ENCODE results near the gene ACAT2. TPM values are rescaled to one million over a fixed set of nuclear protein-coding genes. Genes with fewer than 3 reads are reported as not detected.

Gene ACAT2
- total and polyA plus RNA-seq, 2 donors (not counting 1 experiment from before 2014, with no cell fraction given): 6.5 to 31.1 TPM

- no peaks in the 10 kb centered on the region for H3K27me3 ChIP-seq (replicated peaks in 1 of 4; ENCODE audit: control extremely low read depth in 1 of 4, control insufficient read depth in 3 of 4, insufficient read depth in 4 of 4, low read length in 3 of 4)
- Mint-ChIP-seq H3K4me3 (no peak overlapping the region), H3K9me3 (ENCODE audit: insufficient read depth) (no peaks in the 10 kb centered on the region), H3K27me3 (no peaks in the 10 kb centered on the region), H3K4me1 (peaks cover 8% of the 10 kb centered on the region), H3K27ac (no peak overlapping the region)
- no peak overlapping the region for H2AFZ ChIP-seq (ENCODE audit: insufficient read depth, low read depth, low read length, poor library complexity, severe bottlenecking)
- H3K9ac ChIP-seq (ENCODE audit: low read length): no peak overlapping the region
- no peaks in the 10 kb centered on the region for H4K20me1 ChIP-seq (ENCODE audit: control insufficient read depth, insufficient read depth, low read length, poor library complexity, severe bottlenecking)
- intact Hi-C loops (cut with micrococcal nuclease): no loop called here
- H3K4me2 ChIP-seq (replicated peaks; ENCODE audit: low read depth, low read length, poor library complexity, severe bottlenecking): no peak overlapping the region
- H3K9me3 ChIP-seq (ENCODE audit: control extremely low read depth in 1 of 3, control insufficient read depth in 2 of 3, insufficient read depth in 1 of 3, low read length in 2 of 3): no peaks in the 10 kb centered on the region
- POLR2A ChIA-PET: no interaction called here
- H3K4me1 ChIP-seq (ENCODE audit: control insufficient read depth in 2 of 2, insufficient read depth in 2 of 2, low read length in 2 of 2): no peaks in the 10 kb centered on the region
- ATAC-seq (ENCODE audit: low read depth): no peak
- DNase-seq: no peak
- TF ChIP-seq, protein P1, sequence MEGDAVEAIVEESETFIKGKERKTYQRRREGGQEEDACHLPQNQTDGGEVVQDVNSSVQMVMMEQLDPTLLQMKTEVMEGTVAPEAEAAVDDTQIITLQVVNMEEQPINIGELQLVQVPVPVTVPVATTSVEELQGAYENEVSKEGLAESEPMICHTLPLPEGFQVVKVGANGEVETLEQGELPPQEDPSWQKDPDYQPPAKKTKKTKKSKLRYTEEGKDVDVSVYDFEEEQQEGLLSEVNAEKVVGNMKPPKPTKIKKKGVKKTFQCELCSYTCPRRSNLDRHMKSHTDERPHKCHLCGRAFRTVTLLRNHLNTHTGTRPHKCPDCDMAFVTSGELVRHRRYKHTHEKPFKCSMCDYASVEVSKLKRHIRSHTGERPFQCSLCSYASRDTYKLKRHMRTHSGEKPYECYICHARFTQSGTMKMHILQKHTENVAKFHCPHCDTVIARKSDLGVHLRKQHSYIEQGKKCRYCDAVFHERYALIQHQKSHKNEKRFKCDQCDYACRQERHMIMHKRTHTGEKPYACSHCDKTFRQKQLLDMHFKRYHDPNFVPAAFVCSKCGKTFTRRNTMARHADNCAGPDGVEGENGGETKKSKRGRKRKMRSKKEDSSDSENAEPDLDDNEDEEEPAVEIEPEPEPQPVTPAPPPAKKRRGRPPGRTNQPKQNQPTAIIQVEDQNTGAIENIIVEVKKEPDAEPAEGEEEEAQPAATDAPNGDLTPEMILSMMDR (IDR thresholded peaks at IDR 0.05): no peak
- TF ChIP-seq EZH2 (IDR thresholded peaks at IDR 0.05; ENCODE audit: borderline replicate concordance, insufficient read depth, low read depth, low read length, poor library complexity, severe bottlenecking): no peak
- no peak overlapping the region for H3K4me3 ChIP-seq (ENCODE audit: control extremely low read depth in 1 of 5, extremely low read depth in 1 of 5, insufficient read depth in 1 of 5, low read depth in 2 of 5, low read length in 4 of 5)
- WGBS (ENCODE audit: insufficient coverage): 67% methylated on average over 1 of the region's 4 CpGs
- CTCF ChIA-PET: no interaction called here
- H3K27ac ChIP-seq (ENCODE audit: low read length in 2 of 2): no peak overlapping the region
- no peaks in the 10 kb centered on the region for H3K79me2 ChIP-seq (ENCODE audit: control insufficient read depth, insufficient read depth, low read length)
- no peaks in the 10 kb centered on the region for H3K36me3 ChIP-seq (replicated peaks in 1 of 2; ENCODE audit: control extremely low read depth in 1 of 2, control insufficient read depth in 1 of 2, extremely low read depth in 1 of 2, insufficient read depth in 2 of 2, low read length in 1 of 2)
Observed at GRCh38 chr6:159809149-159809548, 47.3 kb downstream of the ACAT2 start.

DNA sequence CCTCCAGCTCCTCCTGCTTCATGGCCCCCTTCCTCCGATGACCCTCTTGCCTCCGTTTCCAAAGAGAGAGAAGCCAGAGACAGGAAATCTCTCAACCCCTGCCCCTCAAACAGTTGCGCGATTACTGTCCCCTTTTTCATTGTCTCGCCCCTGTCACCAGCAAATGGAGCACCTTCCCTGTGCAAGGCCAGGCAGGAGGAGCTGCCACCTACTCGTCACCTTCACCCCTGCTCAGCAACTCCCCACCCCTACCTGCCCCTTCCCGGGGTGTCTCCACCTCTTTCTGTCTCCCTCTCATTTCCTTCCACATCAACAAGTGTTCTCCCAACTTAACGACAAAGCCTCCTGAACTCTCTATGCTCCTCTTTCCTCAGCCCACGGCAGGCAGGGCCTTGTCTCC is 51.9 kb downstream of the ACAT2 start:
- CTCF ChIA-PET: interaction anchor here (0.5 kb wide), 1 partner anchor 200 kb away, joined by 4 read pairs; no protein-coding TSS in a partner anchor
- intact Hi-C loops (cut with micrococcal nuclease): no loop called here
- POLR2A ChIA-PET: no interaction called here
- no peak overlapping the region for H3K4me2 ChIP-seq (replicated peaks; ENCODE audit: low read depth, low read length, poor library complexity, severe bottlenecking)
- Mint-ChIP-seq H3K27me3 (no peaks in the 10 kb centered on the region), H3K4me1 (peaks cover 8% of the 10 kb centered on the region), H3K27ac (no peak overlapping the region), H3K4me3 (no peak overlapping the region), H3K9me3 (ENCODE audit: insufficient read depth) (no peaks in the 10 kb centered on the region)
- no peak for DNase-seq
- 88% methylated on average over 9 of the region's 9 CpGs for WGBS (ENCODE audit: insufficient coverage)
- H3K27me3 ChIP-seq (replicated peaks in 1 of 4; ENCODE audit: control extremely low read depth in 1 of 4, control insufficient read depth in 3 of 4, insufficient read depth in 4 of 4, low read length in 3 of 4): no peaks in the 10 kb centered on the region
- H3K4me1 ChIP-seq (ENCODE audit: control insufficient read depth in 2 of 2, insufficient read depth in 2 of 2, low read length in 2 of 2): no peaks in the 10 kb centered on the region
- no peak overlapping the region for H2AFZ ChIP-seq (ENCODE audit: insufficient read depth, low read depth, low read length, poor library complexity, severe bottlenecking)
- no peaks in the 10 kb centered on the region for H3K36me3 ChIP-seq (replicated peaks in 1 of 2; ENCODE audit: control extremely low read depth in 1 of 2, control insufficient read depth in 1 of 2, extremely low read depth in 1 of 2, insufficient read depth in 2 of 2, low read length in 1 of 2)
- H3K4me3 ChIP-seq (ENCODE audit: control extremely low read depth in 1 of 5, extremely low read depth in 1 of 5, insufficient read depth in 1 of 5, low read depth in 2 of 5, low read length in 4 of 5): no peak overlapping the region
- TF ChIP-seq, protein P1 (IDR thresholded peaks at IDR 0.05): no peak
- no peak for TF ChIP-seq EZH2 (IDR thresholded peaks at IDR 0.05; ENCODE audit: borderline replicate concordance, insufficient read depth, low read depth, low read length, poor library complexity, severe bottlenecking)
- no peak overlapping the region for H3K27ac ChIP-seq (ENCODE audit: low read length in 2 of 2)
- no peaks in the 10 kb centered on the region for H4K20me1 ChIP-seq (ENCODE audit: control insufficient read depth, insufficient read depth, low read length, poor library complexity, severe bottlenecking)
- H3K9ac ChIP-seq (ENCODE audit: low read length): no peak overlapping the region
- H3K9me3 ChIP-seq (ENCODE audit: control extremely low read depth in 1 of 3, control insufficient read depth in 2 of 3, insufficient read depth in 1 of 3, low read length in 2 of 3): no peaks in the 10 kb centered on the region
- no peak for ATAC-seq (ENCODE audit: low read depth)
- no peaks in the 10 kb centered on the region for H3K79me2 ChIP-seq (ENCODE audit: control insufficient read depth, insufficient read depth, low read length)
